ENCODE data around the gene ENG.

- TF ChIP-seq EZH2 (IDR thresholded peaks at IDR 0.05; ENCODE audit: low read depth, unreplicated experiment) (no peak), CTCF (conservative IDR thresholded peaks at IDR 0.05; ENCODE audit: low read depth in 2 of 2) (no peak), REST (IDR thresholded peaks at IDR 0.05; ENCODE audit: unreplicated experiment) (no peak), ETS1 (IDR thresholded peaks at IDR 0.05) (no peak), POLR2AphosphoS5 (IDR thresholded peaks at IDR 0.05; ENCODE audit: low read depth) (no peak), JUNB (IDR thresholded peaks at IDR 0.05; ENCODE audit: unreplicated experiment) (no peak), EZH2phosphoT487 (IDR thresholded peaks at IDR 0.05; ENCODE audit: unreplicated experiment) (no peak), ZNF331 (CRISPR knock-in tag; IDR thresholded peaks at IDR 0.05; ENCODE audit: low read depth) (no peak), ZNF114 (CRISPR knock-in tag; IDR thresholded peaks at IDR 0.05) (no peak), CREB1 (CRISPR knock-in tag; IDR thresholded peaks at IDR 0.05; ENCODE audit: low read depth) (no peak), NANOG (IDR thresholded peaks at IDR 0.05; ENCODE audit: borderline replicate concordance) (no peak), STAT1 (IDR thresholded peaks at IDR 0.05; ENCODE audit: unreplicated experiment) (no peak)
Measured at GRCh38 chr9:127778280-127779135, 76.0 kb downstream of the ENG start, which contains the start of gene SH2D3C.

Data from GM23338 (cell line).